Activated CD4-positive, alpha-beta T cell treated with anti-CD3 and anti-CD28 coated beads for 1 hour (primary cell): ENCODE results near the gene ABHD8.

Source experiments
- DNase-seq: peaks from one replicate; pipeline ENCODE4 v3.0.0-alpha.2; 2020

ABHD8 gene

DNA sequence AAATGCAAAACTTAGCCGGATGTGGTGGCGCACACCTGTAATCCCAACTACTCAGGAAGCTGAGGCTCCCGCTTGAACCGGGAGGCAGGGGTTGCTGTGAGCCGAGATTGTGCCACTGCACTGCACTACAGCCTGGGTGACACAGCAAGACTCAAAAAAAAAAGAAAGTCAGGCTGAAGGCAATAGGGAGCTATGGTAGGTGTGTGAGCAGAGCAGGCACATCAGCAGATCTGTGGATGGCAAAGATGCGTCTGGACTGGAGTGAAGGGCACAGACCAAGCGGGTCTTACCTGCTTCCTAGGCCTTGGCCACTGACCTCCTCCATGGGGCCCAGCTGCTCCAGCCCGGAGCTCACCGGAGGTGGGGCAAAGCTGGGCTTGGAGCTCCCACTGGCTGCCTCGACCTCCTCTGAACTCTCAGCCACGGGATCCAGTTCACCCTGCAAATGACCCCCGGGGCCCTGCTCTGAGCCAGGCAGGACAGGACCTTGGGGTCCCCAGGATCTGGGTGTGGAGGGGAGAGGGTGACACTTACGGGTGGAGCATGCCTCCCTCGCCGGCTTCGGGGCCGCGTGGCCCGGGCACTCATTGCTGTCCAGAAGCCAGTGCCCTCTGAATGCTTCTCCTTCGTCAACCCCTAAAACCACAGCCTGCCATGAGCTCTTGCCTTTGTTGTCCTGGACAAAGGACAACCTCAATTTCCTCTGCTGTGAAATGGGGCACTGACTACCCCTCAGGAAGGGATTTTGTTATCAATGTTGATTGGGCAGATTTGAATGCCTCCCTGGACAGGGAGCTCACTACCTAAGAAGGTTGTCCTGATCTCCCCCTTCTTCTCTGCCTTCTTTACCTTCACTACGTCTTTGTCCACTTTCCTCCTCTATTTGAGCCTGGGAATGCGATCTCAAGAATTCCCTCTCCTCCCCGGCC, 39.2 kb downstream of the ABHD8 start:
- DNase-seq = no peak

DNA sequence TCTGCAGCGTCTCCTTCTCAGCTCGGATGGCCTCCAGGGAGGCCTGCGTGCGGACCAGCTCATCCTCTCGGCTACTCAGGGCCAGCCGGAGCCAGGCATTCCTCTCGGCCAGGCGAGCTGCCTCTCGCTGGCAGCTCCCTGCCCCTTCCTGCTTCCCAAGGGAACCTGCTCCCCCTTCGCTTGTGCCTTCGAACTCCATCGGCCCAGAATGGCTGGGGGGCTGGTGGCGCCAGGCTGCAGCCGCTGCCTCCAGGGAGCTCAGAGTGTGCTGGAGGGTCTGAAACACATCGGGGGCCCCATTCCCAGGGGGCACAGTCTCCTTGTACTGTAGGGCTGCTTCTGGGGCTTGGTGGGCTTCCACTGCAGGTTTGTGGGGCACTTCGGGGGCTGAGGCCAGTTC, 40.7 kb downstream of the ABHD8 start:
- DNase-seq = no peak

DNA sequence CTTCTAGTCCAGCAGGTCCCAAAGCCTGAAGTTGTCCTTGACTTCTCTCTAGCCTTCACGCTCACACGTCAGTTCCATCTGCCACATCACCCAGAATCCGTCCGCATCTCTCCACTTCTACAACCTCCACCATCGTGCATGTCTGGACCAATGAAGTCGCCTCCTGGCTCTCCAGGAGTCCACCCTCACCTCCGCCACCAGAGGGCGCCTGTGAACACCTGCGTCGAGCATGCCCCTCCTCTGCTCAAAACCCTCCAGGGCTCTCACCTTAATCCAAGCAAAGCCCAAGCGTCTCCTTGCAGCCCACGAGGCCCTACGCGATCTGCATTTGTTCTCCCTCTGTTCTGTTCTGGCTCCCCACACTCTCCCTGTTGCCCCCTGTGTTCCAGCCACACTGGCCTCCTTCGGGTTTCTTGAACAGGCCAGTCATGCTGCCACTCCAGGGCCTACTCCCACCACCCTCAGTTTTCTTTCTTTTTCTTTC, 42.3 kb downstream of the ABHD8 start:
- DNase-seq = peak; percentile 84

DNA sequence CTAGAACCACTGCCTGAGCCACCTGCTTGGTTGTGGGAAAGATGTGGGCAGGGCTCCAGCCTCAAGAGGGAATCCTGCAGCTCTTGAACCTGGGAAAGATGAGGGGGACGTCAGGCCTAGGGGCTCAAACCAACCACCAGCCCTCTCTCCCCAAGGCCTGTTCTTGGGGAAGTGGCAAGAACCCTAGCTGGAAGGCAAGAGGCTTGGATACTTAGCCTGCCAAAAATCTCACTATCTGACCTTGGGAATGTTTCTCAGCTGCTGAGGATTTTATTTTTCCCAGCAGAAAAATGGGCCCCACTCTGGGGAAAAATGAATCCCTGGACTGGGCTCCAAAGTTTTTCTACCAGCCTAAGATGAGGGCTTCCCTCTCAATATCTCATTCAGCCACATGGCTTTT, 43.3 kb downstream of the ABHD8 start:
- DNase-seq = no peak

DNA sequence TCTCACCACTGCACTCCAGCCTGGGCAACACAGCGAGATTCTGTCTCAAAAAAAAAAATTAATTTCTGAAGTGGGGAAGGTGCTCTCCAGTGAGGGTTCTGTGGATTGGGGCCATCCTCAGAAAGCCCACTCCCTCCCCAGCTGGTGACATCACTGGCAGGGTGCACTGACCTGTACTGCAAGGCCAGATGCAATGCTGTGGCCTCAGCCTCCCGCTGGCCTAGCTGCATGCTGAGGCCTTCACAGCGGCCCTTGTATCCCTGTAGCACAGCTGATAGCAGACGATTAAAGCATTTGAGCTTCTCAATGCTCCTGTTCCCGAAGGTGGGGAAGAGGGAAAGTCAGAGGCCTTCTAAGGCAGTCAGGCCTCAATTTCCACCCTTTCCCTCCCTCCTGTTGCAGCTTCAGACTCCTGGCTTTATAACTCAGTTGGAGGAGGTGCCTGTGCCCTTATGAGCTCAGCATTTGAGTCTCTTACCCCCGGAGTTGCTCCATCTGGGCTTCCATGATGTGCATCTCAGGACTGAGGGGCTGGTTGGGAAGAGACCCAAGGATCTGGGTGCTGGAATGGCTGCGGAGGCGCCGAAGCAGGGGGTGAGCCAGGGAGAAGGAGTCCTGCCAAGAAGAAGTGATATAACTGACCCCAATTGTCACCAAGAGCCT, 44.0 kb downstream of the ABHD8 start:
- no peak for DNase-seq

DNA sequence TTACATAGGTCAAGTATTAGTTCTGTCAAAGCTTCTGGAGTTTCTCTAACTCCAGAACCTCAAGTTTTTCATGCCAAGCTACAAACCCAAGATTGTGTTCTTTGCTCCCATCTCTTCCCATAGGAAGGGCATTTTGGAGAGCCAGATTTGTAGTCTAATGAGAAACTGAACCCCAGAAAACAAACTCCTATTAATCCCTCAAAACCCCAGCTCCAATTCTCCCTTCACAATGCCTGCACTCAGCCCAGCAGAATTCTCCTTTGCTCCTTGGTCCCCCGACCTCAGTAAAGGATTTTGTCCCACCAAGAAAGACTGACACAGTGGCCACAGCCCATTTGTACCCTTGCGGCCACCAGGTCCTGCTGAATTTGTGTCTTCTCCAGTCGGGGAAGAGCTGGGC, 47.1 kb downstream of the ABHD8 start:
- no peak for DNase-seq

DNA sequence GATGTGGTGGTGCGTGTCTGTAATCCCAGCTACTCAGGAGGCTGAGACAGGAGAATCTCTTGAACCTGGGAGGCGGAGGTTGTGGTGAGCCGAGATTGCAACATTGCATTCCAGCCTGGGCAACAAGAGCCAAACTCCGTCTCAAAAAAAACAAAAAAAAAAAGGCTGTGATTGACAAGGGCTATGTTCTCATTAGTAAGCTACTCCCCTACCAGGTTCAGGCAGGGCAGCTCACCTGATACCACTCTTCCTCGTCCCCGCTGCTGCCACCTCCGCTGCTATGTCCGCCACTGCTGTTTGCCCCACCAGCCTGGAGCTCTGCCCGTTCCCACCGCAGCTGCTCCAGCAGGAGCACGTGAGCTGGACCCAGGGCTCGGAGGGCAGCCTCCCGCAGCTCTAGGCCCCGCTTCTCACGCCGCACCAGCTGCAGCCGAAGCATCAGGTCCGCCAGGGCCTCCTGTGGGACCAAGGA, 48.0 kb downstream of the ABHD8 start:
- no peak for DNase-seq

DNA sequence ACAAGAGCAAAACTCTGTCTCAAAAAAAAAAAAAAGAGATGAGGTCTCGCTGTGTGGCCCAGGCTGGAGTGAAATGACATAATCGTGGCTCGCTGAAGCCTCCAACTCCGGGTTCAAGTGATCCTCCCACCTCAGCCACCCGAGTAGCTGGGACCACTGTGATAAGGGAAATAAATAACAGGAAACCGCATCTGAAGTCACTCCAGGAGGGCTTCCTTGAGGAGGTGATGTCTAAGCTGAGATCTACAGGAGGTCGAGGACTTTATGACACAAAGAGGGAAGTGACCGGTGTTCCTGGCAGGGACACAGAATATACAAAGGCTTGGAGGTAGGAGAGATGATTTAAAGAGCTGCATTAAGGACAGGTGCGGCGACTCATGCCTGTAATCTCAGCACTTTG, 48.6 kb downstream of the ABHD8 start:
- no peak for DNase-seq

DNA sequence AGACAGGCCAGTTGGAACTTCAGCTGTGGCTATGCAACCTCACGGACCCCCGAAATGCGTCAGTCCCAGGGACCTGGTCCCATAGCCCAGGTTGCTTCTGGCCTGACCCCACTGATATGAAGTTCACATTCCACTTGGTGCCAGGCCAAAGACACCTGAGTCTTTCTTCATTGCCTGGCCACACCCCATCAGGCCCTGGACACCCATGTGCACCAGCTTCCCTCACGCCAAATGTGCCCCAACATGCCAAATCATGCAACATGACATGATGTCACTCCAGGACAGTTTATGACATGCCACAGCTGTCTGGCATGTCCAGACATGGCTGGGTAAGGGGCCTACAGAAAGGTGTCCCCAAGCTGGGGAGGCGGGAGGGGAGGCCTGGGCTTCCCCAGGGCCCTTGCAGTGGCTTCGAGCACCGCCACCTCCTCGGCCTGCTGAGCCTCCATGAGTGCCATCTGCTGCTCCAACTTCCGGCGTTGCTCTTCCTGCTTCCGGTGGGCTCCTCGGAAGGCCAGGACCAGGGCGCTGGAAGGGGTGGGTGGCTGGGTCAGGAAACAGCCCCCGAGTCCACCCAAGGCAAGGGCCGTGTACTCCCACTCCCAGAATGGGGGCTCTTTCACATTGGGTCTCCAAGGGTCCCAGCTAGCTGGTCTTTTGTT, 53.2 kb downstream of the ABHD8 start:
- DNase-seq = no peak

DNA sequence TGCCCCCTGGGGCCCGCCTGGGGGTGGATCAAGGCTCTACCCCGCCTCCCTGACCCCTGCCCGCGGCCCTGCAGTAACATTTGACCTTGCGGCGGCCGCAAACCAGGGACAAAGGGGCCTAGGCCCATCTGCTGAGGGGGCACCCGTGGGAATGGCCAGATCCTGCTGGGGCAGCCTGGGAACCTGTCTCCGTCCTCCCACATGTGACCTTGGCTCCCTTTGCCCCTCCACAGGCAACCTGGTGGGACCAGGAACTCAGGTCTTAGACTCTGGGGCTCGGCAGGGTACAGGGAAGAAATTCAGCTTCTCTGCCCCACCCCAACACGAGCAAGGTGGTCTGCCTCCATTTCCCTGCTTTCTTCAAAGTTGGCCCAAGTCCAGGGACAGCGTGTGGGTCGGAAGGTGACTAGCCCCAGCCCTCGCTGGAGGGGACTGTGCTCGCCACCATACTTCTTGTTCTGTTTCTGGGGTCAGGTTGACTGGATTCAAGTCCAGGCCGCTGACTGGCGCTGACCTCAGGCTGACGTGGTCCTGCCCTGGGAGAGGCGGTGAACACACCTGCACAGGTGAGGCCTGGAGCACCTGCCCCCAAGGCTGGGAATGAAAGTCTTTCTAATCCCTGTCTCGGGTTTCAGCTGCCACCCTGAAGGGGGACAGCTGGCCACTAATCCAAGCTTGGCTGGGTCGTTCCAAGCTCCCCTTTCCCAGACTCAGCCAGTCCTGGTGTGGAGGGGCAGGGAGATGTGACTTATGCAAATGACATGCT, 55.0 kb downstream of the ABHD8 start:
- no peak for DNase-seq

DNA sequence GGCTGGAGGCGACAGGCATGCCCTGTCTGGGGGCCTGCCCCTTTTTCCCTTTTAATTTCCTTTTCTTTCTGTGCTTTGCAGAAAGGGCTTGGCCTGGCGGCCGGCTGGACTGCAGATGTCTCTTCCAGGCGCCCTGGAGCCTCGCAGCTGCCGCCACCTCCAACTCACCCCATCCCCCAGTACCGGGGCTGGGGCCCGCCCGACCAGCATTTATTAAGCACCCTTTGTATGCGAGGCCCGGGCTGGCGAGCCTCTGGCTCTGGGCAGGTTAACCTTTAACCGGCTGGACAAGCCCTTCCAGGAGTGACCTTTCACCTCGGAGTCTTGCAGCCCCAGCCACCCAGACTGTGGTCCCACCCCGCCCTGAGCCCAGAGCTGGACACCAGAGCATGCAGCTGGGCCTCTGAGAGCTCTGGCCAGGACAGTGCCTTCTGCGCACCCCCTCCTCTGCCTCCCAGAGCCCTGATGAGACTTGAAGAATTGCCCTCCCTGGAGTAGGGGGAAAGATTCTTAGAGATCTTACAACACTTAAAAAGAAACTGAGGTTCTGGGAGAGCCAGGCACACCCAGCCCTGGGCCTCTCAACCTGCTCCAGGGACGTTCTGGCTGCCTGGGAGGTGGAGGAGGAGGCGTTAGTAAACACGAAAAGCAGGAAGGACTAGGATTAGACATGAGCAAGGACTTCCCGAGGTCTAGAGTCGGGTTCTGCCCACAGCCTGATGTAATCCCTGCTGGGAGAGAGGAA, 56.4 kb downstream of the ABHD8 start:
- no peak for DNase-seq

DNA sequence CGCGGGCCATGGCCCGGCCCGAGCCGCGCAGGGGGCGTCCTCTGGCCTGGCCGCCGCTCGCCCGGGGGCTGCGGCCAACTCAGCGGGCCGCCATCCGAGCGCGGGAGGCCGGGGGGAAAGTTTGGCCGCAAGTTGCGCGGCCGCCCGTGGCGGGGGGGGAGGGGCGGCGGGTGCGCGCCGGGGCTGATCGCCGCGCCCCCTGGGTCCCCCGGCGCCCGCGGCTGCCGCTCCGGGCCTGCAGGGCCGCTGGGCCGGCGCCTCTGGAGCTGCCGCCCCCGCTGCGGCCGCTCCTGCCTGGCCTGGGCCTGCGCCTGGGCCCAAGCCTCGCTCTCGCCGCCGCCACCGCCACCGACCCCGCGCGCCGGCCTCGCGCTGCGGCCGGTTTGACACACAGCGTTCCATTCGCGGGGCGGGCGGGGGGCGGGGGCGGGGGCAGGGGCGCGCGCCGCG, 57.7 kb downstream of the ABHD8 start, which contains the start of gene NR2F6:
TSS of gene NR2F6 (minus strand) at position 385 of the 450 bp plus-strand sequence. CDS start 699 bp downstream, outside the sequence.
- no peak for DNase-seq

DNA sequence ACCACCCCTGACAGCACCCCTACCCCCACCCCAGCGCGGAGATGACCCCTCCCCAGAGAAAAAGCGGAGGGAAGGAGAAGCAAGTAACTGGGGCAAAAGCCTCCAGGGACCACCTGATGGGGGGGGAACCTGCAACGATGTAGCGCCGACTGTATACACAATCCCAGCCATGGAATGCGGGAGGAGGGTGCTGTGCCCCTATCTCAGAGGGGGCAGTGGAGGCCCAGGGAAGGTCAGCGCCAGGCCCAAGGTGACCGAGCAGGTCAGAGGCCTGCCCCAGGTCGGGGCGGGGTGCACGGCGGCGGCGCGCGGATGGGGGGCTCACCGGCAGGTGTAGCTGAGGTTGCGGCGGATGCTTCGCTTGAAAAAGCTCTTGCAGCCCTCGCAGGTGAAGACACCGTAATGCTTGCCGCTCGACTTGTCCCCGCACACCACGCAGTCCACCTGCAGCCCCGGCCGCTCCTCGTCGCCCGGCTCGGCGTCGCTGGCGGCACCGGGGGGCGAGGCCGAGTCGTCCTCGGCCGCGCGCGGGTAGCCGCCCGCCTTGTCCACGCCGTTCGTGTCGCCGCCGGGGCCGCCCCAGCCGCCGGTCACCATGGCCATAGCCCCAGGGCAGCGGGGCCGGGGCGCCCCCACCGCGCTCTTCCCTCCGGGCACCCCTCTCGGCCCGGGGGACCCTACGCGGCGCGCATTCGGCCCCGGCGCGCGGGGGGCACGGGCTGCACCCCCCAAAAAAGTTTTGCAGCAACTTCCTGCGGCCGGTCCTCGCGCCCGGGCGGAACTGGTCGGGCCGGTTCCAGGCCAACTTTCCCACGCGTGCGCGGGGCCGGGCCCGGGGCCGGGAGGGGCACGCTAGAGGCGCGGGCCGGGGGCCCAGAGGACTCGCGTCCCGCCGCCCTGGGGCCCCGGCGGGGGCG, 58.3 kb downstream of the ABHD8 start:
- DNase-seq = no peak

DNA sequence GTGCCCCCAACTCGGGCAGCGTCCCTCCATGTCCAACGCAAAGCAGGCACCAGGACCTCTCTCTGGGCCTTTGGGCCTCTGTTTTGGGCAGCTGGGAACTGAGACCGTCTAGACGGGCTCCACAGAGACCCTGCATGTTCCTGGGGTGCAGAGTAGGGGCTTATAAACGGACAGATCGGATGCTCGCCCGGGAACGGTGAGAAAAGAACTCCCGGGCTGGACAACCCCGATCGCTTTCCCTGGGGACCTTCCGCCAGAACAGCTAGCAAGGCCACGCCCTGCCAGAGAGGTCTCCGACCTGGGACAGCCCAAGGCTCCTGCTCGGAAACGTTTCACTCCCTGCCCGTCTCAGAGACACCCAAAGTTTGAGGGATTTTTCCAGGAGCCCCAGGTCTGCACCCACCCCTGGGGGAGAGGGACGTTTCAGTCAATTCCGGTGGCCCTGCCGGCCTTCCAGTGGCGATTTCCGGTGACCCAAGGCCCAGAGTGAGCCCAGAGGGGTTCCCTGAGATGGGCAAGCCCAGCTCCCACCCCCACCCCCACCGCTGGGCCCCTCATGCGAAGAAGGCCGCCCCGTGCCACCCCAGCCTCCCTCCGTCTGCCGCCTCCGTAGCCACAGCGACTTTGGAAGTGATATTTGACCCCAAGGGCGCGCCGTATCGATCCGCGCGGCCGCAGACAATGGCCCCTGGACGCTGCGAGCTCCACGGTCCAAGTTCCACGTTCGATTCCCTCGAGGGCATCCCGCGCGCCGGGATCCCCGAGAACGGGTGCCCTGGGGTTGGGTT, 59.2 kb downstream of the ABHD8 start:
- no peak for DNase-seq

DNA sequence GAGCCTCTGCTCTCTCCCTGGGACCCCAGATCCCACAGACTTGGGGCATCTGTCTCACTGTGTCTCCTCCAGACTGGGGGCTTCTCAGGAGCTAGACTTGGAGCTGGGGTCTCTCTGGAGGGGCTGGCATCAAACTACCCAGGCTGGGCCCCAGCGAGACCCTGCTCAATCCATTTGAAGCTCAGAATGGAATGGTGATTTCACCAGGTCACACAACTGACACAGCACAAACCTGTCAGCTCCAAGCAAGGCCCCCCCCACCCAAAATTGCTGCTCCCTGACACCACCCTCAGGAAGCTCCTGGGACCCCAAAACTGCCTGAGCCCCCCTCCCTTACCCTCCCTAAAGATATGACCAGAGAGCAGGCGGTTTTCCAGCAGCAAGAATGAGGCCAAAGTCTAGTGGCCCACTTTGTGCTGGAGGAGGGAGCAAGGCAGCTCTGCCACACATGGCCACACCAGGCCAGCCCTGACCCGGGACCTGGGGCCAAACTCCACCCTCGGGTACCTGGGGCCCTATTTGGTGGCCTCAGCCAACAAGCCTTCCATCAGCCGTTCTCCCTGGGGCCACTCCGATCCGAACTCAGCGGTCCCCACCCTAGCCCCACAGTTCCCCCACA, 59.9 kb downstream of the ABHD8 start:
- DNase-seq = no peak

DNA sequence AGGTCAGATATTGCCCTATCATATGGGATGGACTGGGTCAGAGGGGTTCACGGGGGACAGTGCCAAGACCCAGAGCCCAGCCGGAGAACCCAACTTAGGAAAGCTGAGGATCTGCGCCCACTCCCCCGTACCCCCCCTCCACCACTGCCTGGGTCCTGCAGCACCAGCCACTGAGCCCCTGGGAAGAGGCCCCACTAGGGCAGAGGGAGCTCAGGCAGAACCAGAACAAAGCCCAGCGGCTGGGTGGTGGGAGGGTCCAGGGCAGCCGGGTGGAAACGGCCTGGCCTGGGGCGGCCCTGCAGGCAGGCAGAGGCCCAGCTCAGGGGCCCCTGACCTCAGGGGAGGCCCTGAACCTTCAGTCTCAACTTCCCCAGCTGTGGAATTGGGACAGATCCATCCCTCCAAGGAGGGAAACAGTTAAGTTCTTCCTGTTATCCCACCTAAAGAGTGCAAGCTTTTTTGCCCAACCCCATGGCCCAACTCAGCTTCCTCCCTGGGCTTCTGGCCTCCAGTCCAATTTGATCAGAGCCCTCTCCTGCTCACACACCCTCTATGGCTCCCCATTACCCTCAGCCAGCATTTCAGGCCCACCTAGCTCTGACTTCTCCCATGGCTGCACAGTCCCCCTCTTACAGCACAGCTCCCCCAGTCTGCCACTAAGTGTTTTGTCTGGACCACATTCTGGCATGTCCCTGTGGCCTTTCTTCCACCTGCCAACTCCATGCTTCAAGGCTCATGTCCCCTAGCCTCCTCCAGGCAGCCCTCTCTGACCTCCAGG, 60.6 kb downstream of the ABHD8 start:
- DNase-seq = no peak
